ENCODE measurements around the gene PCP4L1.
"Not testable (repeated sequence)": the region's sequence is repeated elsewhere in the genome, so short reads cannot be mapped to it uniquely, and the experiment has no call there.

Gene PCP4L1

GRCh38 chr1:161274874-161275273 is 16.3 kb downstream of the PCP4L1 start:
- no peak for DNase-seq

GRCh38 chr1:161282991-161283390 is 24.4 kb downstream of the PCP4L1 start:
- DNase-seq = no peak

- DNase-seq = no peak
Measured at GRCh38 chr1:161285113-161285512, 26.6 kb downstream of the PCP4L1 start.

GRCh38 chr1:161285521-161285920 is 27.0 kb downstream of the PCP4L1 start:
- no peak for DNase-seq

GRCh38 chr1:161287482-161288054 is 29.0 kb downstream of the PCP4L1 start:
- DNase-seq = no peak

- DNase-seq = no peak
Measured at GRCh38 chr1:161290779-161291178, 32.2 kb downstream of the PCP4L1 start.

GRCh38 chr1:161297415-161297814 is 38.9 kb downstream of the PCP4L1 start:
- no peak for DNase-seq

GRCh38 chr1:161298116-161298515 is 39.6 kb downstream of the PCP4L1 start:
- no peak for DNase-seq

GRCh38 chr1:161299347-161299746 is 40.8 kb downstream of the PCP4L1 start:
- no peak for DNase-seq

- no peak for DNase-seq
Measured at GRCh38 chr1:161300478-161300877, 41.9 kb downstream of the PCP4L1 start.

GRCh38 chr1:161304927-161305866 is 46.7 kb downstream of the PCP4L1 start:
- no peak for DNase-seq

- peak; percentile 87 for DNase-seq
Measured at GRCh38 chr1:161305867-161306519, 47.4 kb downstream of the PCP4L1 start.

GRCh38 chr1:161307230-161307768 is 48.8 kb downstream of the PCP4L1 start:
- no peak for DNase-seq

GRCh38 chr1:161307892-161308638 is 49.5 kb downstream of the PCP4L1 start:
- DNase-seq = no peak

GRCh38 chr1:161309868-161310267 is 51.3 kb downstream of the PCP4L1 start, which contains the start of gene MPZ:
MPZ (minus strand) TSS chr1:161309968; CDS start chr1:161309905, 63 bp downstream.
- no peak for DNase-seq

GRCh38 chr1:161311595-161312181 is 53.1 kb downstream of the PCP4L1 start:
- DNase-seq = no peak

- DNase-seq = no peak
Measured at GRCh38 chr1:161313554-161314200, 55.1 kb downstream of the PCP4L1 start.

GRCh38 chr1:161314201-161314981 is 55.8 kb downstream of the PCP4L1 start, which contains the start of gene SDHC:
SDHC (plus strand) TSS chr1:161314381; CDS start chr1:161314406, 25 bp downstream.
- DNase-seq = peak; percentile 90

GRCh38 chr1:161315841-161316674 is 57.5 kb downstream of the PCP4L1 start:
- not testable (repeated sequence) for DNase-seq

- peak; percentile 14 for DNase-seq
Measured at GRCh38 chr1:161324020-161324419, 65.5 kb downstream of the PCP4L1 start.

Measured in activated gamma-delta T cell treated with Interleukin-2 at 50 U/mL for 16 hours (primary cell).